WTC11 (cell line): ENCODE data around the gene KCNH3. TPM values are rescaled to one million over a fixed set of nuclear protein-coding genes. Genes with fewer than 3 reads are reported as not detected.

Experiments
- ATAC-seq: fragments of 200-7000 bp; cut with Tn5 transposase; 2 replicates; pipeline ENCODE4 v1.10.0; 2021; ENCODE audit warnings: mild to moderate bottlenecking, moderate library complexity
- CTCF ChIA-PET: fragments of 300-600 bp; sonication (Branson Sonifier 250); formaldehyde crosslinking; loops from one replicate; lab custom pipeline; 2021; ENCODE audit warnings: antibody characterized with exemption; lab: Charles Lee
- POLR2A ChIA-PET: fragments of 350-600 bp; sonication (Branson Sonifier 250); formaldehyde crosslinking; loops from one replicate; lab custom pipeline; 2021; ENCODE audit warnings: antibody characterized with exemption; lab: Charles Lee
- DNase-seq: peaks from one replicate; pipeline ENCODE4 v3.0.0; 2021; ENCODE audit warnings: low spot score
- H3K27ac Mint-ChIP-seq: 2 replicates; pipeline ENCODE4 v1.8.0; 2021; ENCODE audit warnings: mixed read lengths
- H3K27me3 Mint-ChIP-seq: 2 replicates; pipeline ENCODE4 v1.8.0; 2021; ENCODE audit warnings: low read depth, mild to moderate bottlenecking, moderate library complexity, mixed read lengths
- H3K36me3 Mint-ChIP-seq: 2 replicates; pipeline ENCODE4 v1.8.0; 2021; ENCODE audit warnings: mixed read lengths
- H3K4me1 Mint-ChIP-seq: 2 replicates; pipeline ENCODE4 v1.8.0; 2022; ENCODE audit warnings: mixed read lengths
- H3K4me3 Mint-ChIP-seq: 2 replicates; pipeline ENCODE4 v1.8.0; 2021; ENCODE audit warnings: mild to moderate bottlenecking, moderate library complexity, mixed read lengths
- H3K9me3 Mint-ChIP-seq: 2 replicates; pipeline ENCODE4 v1.8.0; 2021; ENCODE audit warnings: mixed read lengths
- ATF6 ChIP-seq: sonication (generic); formaldehyde crosslinking; IDR thresholded peaks from 2 replicates; pipeline ENCODE4 v1.8.1; 2023; ENCODE audit warnings: mild to moderate bottlenecking, missing genetic modification reagents
- EMX1 ChIP-seq: fragments of 250-450 bp; sonication (Bioruptor Pico); IDR thresholded peaks from 2 replicates; pipeline ENCODE4 v1.8.0; 2021; ENCODE audit warnings: mild to moderate bottlenecking
- ESRRA ChIP-seq: sonication (generic); formaldehyde crosslinking; IDR thresholded peaks from 2 replicates; pipeline ENCODE4 v1.8.1; 2022; ENCODE audit warnings: mild to moderate bottlenecking, missing genetic modification reagents, borderline replicate concordance
- FOXJ3 ChIP-seq: sonication (generic); formaldehyde crosslinking; IDR thresholded peaks from 2 replicates; pipeline ENCODE4 v1.9.0; 2021; ENCODE audit warnings: missing genetic modification reagents, mild to moderate bottlenecking, borderline replicate concordance
- HMGA2 ChIP-seq: fragments of 250-450 bp; sonication (Bioruptor Pico); IDR thresholded peaks from 2 replicates; pipeline ENCODE4 v1.4.0; 2021; ENCODE audit warnings: mild to moderate bottlenecking, moderate library complexity
- NFE2L1 ChIP-seq: sonication (generic); formaldehyde crosslinking; IDR thresholded peaks from 2 replicates; pipeline ENCODE4 v1.8.1; 2023; ENCODE audit warnings: missing genetic modification reagents
- NFYB ChIP-seq: sonication (generic); formaldehyde crosslinking; conservative IDR thresholded peaks from 2 replicates; pipeline ENCODE4 v1.8.0; 2022; ENCODE audit warnings: low read depth, missing genetic modification reagents
- NR1H2 ChIP-seq: sonication (generic); formaldehyde crosslinking; IDR thresholded peaks from 2 replicates; pipeline ENCODE4 v1.9.0; 2021; ENCODE audit warnings: mild to moderate bottlenecking, moderate library complexity, missing genetic modification reagents
- NR3C1 ChIP-seq: sonication (generic); formaldehyde crosslinking; conservative IDR thresholded peaks from 2 replicates; pipeline ENCODE4 v1.8.1; 2023; ENCODE audit warnings: low read depth, mild to moderate bottlenecking, missing genetic modification reagents
- PRDM15 ChIP-seq: sonication (generic); formaldehyde crosslinking; IDR thresholded peaks from 2 replicates; pipeline ENCODE4 v1.8.0; 2022; ENCODE audit warnings: missing genetic modification reagents
- PREB ChIP-seq: sonication (generic); formaldehyde crosslinking; IDR thresholded peaks from 2 replicates; pipeline ENCODE4 v1.8.1; 2022; ENCODE audit warnings: mild to moderate bottlenecking, missing genetic modification reagents, moderate library complexity, borderline replicate concordance
- RORB ChIP-seq: fragments of 250-450 bp; sonication (Bioruptor Pico); IDR thresholded peaks from 2 replicates; pipeline ENCODE4 v1.9.0; 2021; ENCODE audit warnings: mild to moderate bottlenecking
- SMAD4 ChIP-seq: sonication (generic); formaldehyde crosslinking; IDR thresholded peaks from 2 replicates; pipeline ENCODE4 v1.8.0; 2022; ENCODE audit warnings: mild to moderate bottlenecking, missing genetic modification reagents
- SOX15 ChIP-seq: fragments of 250-450 bp; sonication (Bioruptor Pico); IDR thresholded peaks from 2 replicates; pipeline ENCODE4 v1.9.0; 2021; ENCODE audit warnings: mild to moderate bottlenecking
- SP1 ChIP-seq: sonication (generic); formaldehyde crosslinking; conservative IDR thresholded peaks from 2 replicates; pipeline ENCODE4 v1.8.1; 2022; ENCODE audit warnings: missing genetic modification reagents
- STAT6 ChIP-seq: sonication (generic); formaldehyde crosslinking; conservative IDR thresholded peaks from 2 replicates; pipeline ENCODE4 v1.8.1; 2023; ENCODE audit warnings: mild to moderate bottlenecking, low read depth, missing genetic modification reagents, moderate library complexity
- ZMAT4 ChIP-seq: fragments of 250-450 bp; sonication (Bioruptor Pico); IDR thresholded peaks from 2 replicates; pipeline ENCODE4 v1.9.0; 2021; ENCODE audit warnings: mild to moderate bottlenecking
- ZNF138 ChIP-seq: sonication (generic); formaldehyde crosslinking; conservative IDR thresholded peaks from 2 replicates; pipeline ENCODE4 v1.8.1; 2022; ENCODE audit warnings: mild to moderate bottlenecking, moderate library complexity, missing genetic modification reagents
- ZNF263 ChIP-seq: sonication (generic); formaldehyde crosslinking; IDR thresholded peaks from 2 replicates; pipeline ENCODE4 v1.8.1; 2022; ENCODE audit warnings: low read depth, mild to moderate bottlenecking, moderate library complexity, missing genetic modification reagents
- ZNF396 ChIP-seq: fragments of 250-450 bp; sonication (Bioruptor Pico); IDR thresholded peaks from 2 replicates; pipeline ENCODE4 v1.8.0; 2021; ENCODE audit warnings: mild to moderate bottlenecking, moderate library complexity, borderline replicate concordance
- ZNF416 ChIP-seq: fragments of 250-450 bp; sonication (Bioruptor Pico); IDR thresholded peaks from 2 replicates; pipeline ENCODE4 v1.9.0; 2021; ENCODE audit warnings: mild to moderate bottlenecking, inconsistent platforms
- ZNF512 ChIP-seq: sonication (generic); formaldehyde crosslinking; IDR thresholded peaks from 2 replicates; pipeline ENCODE4 v1.8.1; 2022; ENCODE audit warnings: missing genetic modification reagents, borderline replicate concordance
- ZNF671 ChIP-seq: fragments of 250-450 bp; sonication (Bioruptor Pico); IDR thresholded peaks from 2 replicates; pipeline ENCODE4 v1.8.0; 2021; ENCODE audit warnings: mild to moderate bottlenecking
- total RNA-seq: library from RNA; stranded (reverse); gene quantifications from 3 replicates; pipeline ENCODE4 v1.2.3, GENCODE V29; 2021

The KCNH3 gene
- total RNA-seq, 1 experiment from 2014 or later, result 0.44 TPM

GRCh38 chr12:49501895-49502294 lies 36.9 kb upstream of the KCNH3 start (continued):
- no peak for TF ChIP-seq STAT6 (CRISPR knock-in tag)
- TF ChIP-seq ZNF512 (CRISPR knock-in tag), result no peak
- no peak for TF ChIP-seq NR3C1 (CRISPR knock-in tag)
- TF ChIP-seq FOXJ3, result no peak
- no peak for TF ChIP-seq NFE2L1 (CRISPR knock-in tag)
- no peak for TF ChIP-seq EMX1 (CRISPR knock-in tag)
- TF ChIP-seq HMGA2, result no peak
- no peak for TF ChIP-seq SOX15 (CRISPR knock-in tag)
- TF ChIP-seq RORB (CRISPR knock-in tag), result no peak

- Mint-ChIP-seq H3K4me1 (no peaks in the 10 kb centered on the region), H3K4me3 (no peak overlapping the region), H3K9me3 (peaks cover 3% of the 10 kb centered on the region; the same call in 1 of the 2 replicates), H3K36me3 (peaks cover 29% of the 10 kb centered on the region), H3K27ac (no peak overlapping the region), H3K27me3 (no peaks in the 10 kb centered on the region)
- ChIA-PET POLR2A (no interaction called here), CTCF (interaction anchor here (1.6 kb wide), 1 partner anchor 144 kb away, joined by 11 read pairs; no protein-coding TSS in a partner anchor)
- DNase-seq, result no peak
- ATAC-seq, result no peak
- TF ChIP-seq ZMAT4 (CRISPR knock-in tag) (no peak), ATF6 (CRISPR knock-in tag) (no peak), ZNF263 (CRISPR knock-in tag) (no peak), ESRRA (no peak), SP1 (CRISPR knock-in tag) (no peak), PREB (CRISPR knock-in tag) (no peak), ZNF396 (CRISPR knock-in tag) (no peak), ZNF671 (no peak), PRDM15 (no peak), ZNF138 (CRISPR knock-in tag) (no peak), NR1H2 (CRISPR knock-in tag) (no peak), STAT6 (CRISPR knock-in tag) (no peak), ZNF416 (no peak), NFYB (CRISPR knock-in tag) (no peak), SMAD4 (CRISPR knock-in tag) (no peak)
These were observed 36.2 kb upstream of the KCNH3 start for GRCh38 chr12:49502590-49502989.
